ENCODE data around the gene BTBD7.
A peak's percentile ranks its signal among the peaks of the same experiment; 100 is the strongest.
"Not testable (repeated sequence)": the region's sequence is repeated elsewhere in the genome, so short reads cannot be mapped to it uniquely, and the experiment has no call there.

Gene BTBD7, protein sequence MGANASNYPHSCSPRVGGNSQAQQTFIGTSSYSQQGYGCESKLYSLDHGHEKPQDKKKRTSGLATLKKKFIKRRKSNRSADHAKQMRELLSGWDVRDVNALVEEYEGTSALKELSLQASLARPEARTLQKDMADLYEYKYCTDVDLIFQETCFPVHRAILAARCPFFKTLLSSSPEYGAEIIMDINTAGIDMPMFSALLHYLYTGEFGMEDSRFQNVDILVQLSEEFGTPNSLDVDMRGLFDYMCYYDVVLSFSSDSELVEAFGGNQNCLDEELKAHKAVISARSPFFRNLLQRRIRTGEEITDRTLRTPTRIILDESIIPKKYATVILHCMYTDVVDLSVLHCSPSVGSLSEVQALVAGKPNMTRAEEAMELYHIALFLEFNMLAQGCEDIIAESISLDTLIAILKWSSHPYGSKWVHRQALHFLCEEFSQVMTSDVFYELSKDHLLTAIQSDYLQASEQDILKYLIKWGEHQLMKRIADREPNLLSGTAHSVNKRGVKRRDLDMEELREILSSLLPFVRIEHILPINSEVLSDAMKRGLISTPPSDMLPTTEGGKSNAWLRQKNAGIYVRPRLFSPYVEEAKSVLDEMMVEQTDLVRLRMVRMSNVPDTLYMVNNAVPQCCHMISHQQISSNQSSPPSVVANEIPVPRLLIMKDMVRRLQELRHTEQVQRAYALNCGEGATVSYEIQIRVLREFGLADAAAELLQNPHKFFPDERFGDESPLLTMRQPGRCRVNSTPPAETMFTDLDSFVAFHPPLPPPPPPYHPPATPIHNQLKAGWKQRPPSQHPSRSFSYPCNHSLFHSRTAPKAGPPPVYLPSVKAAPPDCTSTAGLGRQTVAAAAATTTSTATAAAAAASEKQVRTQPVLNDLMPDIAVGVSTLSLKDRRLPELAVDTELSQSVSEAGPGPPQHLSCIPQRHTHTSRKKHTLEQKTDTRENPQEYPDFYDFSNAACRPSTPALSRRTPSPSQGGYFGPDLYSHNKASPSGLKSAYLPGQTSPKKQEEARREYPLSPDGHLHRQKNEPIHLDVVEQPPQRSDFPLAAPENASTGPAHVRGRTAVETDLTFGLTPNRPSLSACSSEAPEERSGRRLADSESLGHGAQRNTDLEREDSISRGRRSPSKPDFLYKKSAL

DNA sequence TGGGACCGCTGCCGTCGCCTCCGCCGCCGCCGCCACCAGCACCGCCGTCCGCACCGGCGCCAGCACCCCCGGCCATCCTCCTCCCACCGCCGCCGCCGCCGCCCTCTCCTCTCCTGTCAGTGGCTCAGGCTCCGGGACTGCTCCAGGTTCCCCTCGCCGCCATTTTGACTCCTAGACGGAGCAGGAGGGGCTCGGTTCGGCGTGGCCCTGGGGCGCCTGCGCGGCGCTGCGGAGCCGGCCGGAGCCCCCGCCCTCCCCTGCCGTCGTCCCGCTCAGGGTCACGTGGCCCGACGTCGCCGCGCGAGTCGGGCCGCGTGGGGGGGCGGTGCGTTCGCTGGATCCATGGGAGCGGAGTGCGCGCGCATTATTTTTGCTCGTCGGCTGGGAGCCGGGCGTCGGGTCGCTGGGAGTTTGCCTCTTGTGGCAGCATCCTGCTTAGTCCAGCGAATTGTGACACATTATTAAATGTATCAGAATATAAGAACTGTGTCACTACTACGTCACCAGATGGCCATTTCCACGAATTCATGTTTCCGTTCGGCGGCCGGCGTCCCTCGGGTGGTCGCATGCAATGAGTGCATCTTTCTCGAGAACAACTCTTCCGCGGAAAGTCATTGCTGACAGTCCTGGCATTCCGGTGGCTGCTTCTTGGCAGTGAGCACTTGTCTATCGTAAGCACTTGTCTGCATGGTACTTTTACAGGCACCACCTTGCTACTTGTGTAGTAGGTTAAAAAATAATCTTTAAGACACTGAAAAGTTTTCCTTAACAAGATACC, at the start of gene BTBD7:
BTBD7 (minus strand) TSS at position 184 of the 778 bp plus-strand sequence. CDS start 36,985 bp downstream, outside the sequence.
- peak in 55 of 56 donors; percentile 46 to 96 (median 89) for DNase-seq

DNA sequence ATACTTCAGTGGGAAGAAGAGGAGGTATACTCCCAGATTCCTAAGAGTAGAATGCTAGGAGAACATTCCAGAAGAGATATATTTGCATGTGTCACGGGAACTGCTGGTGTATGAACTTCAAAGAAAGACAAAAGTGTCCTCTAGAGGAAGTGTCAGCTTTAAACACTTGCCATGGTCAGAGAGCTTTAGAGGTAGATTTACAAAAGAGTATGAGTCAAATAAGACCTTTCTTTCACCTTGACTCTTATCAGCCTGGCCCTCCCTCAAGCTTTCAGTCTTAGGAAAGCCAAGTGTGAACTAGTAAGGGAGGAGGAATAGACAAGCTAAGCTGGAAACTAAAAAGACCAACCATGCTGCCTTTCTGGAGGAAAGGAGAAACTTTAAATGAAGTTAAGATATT, 48.8 kb upstream of the BTBD7 start:
- no peak for DNase-seq

DNA sequence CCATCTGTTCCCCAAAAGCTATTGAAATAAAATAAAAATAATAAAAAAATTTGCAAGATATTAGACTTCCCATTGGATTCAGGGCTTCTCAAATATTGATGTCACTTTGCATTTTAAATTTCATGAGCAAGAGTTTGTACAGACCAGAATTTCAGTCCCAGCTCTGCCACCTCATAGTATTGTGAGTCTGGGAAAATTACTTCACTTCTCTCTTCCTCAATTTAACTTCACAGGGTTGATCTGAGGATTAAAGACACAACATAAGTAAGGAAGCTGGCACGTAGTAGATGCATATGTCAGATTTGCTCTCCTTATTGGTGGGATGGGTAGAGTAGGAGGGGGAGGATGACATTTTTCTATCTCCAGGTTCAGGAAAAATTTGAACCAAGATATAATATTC, 47.0 kb upstream of the BTBD7 start:
- DNase-seq = no peak

DNA sequence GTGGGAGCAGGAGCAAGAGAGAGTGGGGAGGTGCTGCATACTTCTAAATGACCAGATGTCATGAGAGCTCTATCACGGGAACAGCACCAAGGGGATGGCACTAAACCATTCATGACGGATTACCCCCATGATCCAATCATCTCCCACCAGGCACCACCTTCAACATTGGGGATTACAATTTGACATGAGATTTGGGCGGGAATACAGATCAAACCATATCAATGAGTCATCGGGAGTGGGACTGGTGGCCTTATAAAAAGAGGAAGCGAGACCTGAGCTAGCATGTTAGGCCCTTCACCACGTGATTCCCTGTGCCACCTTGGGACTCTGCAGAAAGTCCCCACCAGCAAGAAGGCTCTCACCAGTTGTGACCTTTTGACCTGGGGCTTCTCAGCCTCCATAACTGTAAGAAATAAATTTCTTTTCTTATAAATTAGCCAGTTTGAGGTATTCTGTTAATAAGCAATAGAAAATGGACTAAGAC, 42.9 kb upstream of the BTBD7 start:
- DNase-seq = no peak

DNA sequence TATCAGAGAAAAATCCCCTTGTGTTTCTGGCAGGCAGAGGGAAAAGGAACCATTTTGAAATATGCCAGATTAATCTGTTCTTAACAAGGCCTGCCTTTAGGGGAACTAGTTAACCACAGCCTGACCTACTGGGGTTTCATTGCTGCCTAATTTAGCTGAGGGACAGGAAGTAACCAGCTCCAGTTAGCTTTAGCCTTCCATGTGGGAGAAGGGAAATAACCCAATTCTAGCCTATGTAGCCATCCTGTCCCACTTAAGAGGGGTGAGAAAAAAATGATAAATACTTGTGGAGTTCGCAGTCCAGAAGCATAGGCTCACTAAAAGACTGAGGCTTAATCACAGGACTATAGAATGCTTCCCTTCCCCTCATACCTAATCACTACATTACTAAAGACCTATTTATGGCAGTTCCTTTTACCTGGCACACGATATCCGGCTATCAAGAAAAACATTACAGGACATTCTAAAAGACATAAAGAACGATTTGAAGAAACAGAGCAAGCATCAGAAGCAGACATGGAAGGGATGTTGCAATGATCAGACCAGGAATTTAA, 37.0 kb upstream of the BTBD7 start:
- DNase-seq = peak in 1 of 56 donors; percentile 13

DNA sequence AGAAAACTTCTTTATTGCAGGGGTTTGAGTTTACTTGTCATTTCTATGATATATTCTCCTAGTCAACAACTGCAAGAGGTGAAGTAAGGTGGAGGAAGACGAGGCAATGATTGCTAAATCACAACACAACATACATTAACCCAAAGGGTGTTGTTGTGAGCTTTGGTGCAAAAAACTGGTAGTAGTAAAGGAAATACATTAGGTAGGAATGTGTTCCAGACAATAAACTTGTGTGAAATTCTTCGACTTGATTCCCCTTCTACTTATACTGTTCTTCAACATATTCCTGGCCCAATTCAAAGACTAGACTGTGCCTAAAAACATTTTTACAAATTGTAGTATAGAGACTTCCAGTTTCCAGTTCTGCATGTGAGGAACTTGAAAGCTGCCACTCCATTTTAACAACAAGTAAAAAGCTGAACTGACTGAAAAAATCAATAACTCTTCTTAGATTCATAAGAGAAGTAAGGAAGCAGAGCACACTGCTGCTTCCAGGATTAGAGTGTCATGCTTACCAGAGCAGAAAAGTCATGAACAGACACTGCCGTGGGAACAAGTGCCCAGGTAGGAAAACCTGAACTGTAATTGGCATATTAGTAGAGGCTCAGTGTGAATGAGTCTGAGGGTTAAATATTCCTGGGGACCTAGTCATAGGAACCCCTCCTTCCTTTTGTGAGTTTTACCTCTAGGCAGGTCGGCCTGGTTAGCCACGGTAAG, 36.3 kb upstream of the BTBD7 start:
- DNase-seq = no peak

DNA sequence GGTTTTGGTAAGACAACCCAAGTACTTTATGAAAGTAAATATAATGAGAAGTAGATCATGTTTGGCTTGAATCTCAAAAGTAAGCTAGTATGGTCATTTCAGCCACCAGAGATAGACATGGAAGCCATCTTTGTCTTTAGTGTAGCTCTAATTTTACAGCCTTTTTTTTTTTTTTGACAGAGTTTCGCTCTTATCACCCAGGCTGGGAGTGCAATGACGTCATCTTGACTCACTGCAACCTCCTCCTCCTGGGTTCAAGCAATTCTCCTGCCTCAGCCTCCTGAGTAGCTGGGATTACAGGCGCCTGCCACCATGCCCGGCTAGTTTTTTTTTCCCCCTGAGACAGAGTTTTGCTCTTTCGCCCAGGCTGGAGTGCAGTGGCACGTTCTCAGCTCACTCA, 22.0 kb upstream of the BTBD7 start:
- not testable (repeated sequence) for DNase-seq

DNA sequence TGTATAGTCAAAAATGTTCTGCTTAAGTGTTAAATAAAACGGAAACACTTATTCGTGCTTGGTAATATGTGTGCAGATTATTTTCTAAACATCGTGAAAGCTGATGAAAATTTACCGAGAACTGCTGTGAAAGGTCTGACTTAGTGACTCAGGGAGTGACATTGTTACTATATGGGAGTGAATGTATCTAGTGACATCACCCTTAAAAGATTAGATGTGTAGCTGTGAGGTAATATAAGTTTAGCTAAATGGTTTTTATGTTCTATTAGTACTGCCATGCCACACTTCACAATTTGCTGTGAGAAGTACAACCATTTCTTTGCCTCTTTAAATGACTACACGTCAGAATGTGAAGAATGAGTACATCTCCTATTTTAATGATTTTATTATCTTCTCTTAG, 15.5 kb upstream of the BTBD7 start:
- no peak for DNase-seq

DNA sequence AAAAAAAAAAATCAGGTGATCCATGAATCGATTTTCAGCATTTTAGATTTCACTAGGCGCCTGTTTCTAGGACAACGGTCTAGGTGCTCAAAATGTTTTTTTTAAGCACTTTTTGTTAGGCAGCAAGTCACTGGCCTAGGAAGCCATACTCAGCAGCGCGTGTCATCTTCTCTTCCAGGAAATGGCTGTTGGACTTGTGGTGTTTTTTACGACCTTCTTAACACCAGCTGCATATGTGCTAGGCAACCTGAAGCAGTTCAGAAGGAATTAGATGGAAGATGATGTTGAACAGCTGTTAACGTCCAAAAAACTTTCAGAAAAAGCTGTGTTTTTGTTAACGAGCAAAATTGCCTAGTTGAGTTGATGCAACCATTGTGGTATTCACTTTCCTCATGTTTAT, 15.0 kb upstream of the BTBD7 start:
- no peak for DNase-seq

DNA sequence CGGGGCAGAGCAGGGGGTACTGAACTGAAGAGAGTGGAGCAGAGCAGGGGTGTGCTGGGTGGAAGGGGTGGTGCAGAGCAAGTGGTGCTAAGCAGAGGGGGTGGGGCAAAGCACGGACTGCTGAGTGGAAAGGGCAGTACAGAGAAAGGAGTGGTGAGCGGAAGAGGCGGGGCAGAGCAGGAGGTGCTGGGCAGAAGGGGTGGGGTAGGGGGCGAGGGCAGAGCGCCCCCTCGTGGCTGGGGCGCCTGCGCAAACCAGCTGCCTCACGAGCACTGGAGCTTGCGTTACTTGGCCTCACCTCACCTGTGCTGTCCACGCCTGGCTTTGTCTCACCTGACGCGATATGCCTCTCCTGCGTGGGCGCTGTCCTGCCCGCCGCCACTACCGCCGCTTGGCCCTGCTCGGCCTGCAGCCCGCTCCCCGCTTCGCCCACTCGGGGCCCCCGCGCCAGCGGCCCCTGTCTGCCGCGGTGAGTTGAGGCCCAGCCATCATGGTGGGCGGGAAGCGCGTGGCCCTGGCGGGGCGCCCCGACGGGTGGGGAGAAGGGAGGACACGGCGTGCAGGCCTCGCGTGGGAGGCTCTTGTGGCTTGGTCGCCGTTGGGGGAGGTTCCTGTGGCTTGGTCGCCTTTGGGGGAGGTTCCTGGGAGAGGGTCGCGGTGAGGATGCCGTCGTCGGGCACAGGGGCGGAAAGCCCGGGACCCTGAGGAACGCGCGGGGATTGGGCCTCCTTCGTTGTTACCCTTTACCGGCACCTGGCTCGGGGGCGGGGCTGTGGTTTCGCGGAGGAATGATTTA, 14.3 kb upstream of the BTBD7 start, which contains the start of gene COX8C:
COX8C (plus strand) TSS at position 257 of the 796 bp plus-strand sequence; CDS start at position 344, 87 bp downstream.
- DNase-seq = no peak

DNA sequence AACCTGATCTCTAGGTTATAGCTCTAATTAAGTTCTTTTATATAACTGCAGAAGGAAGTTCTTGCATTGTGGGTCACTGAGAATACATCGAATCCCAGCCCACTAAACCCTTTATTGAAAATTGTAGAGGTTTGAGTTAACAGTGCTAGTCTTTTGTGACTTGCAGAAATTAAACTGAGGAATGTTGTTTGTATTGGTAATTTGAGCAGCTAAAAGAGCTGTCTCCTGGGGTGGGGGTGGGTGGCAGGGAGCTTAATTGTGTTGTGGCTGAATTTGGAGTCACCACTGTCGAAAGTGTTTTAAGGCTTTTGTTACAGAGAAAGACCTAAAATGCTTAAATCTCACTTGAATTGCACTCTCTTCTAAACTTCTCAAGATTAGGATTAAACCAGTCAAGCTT, 11.0 kb upstream of the BTBD7 start:
- DNase-seq = no peak

DNA sequence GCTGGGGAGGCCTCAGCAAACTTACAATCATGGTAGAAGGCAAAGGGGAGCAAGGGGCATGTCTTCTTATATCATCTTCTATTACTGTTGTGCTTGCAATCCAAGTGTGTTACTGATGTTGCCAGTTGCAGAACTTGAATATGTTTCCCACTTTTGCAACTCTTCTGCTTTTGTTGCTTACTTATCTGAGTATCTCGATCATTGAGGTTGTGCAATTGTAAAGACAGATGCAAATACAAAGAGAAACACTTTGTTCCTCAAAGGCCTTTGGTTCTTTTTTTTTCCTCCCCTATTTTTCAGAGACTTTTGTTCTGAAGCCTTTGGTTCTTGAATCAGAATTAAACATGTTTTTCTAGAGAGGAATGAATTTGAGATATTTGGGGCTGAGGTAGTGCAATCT, 10.4 kb upstream of the BTBD7 start:
- no peak for DNase-seq

DNA sequence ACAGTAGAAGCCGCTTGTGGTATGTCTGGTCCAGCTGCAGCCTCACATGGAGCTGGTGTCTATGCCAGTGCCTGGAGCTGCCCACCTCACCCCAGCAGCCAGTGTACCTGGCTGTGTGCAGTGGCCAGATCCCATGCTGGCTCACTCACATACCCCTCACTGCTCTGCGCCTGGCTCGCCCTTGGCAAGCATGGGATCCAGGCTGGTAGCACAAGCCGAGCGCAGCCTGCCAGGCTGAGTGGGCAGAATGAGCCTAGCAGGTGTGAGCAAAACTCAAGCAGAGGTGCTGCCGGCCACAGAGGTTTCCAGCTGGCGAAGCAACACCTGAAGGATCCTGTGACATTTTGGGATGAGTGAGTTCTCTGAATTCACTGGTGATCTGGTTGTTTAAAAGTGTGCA, 5.0 kb upstream of the BTBD7 start:
- no peak for DNase-seq

DNA sequence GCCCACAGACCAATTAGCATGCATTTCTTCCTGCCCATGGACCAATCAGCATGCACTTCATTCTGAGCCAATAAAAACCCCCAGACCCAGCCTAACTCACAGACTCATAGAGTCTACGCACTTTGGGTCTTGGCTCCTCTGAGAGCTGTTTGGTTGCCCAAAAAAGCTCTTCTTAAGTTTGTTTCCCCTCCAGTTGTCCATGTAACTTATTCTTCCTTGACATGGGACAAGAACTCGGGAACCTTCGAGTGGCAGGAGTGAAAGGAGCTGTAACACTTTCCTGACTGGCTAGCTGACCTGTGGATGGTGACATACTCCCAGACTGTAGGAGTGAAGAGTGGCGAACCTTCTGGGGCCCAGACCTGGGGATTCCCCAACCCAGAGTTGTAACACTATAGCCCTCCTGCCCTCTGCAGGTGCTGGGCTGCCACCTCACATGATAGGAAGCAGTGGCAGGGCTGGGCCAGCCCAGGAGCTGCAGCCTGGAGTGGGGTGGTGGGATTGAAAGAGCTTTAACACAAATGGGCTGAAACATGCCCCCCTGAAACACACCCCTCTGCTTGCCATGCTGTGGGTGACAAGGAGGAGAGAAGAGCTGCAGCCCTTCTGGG, 4.4 kb upstream of the BTBD7 start:
- no peak for DNase-seq

DNA sequence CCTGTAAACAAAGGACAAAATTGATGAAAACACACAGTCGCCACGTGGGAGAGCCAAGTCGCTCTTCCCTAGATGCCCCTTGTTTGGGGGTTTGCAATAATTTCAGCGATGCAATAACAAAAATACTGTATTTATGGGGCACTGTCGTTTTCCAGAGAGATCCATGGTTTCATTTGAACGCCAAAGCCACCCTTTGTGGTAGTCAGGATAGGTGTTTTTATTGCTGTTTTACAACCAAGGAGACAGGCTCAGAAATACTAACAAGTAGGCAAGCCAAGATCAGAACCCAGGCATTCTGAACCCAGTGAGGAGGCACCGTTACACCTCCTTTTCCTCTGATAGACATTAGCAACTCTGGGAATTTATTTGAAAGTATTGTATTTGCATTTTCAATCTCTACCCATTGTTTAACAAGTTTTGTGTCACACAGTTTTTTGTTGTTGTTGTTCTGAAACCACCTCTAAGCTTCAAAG, 831 bp upstream of the BTBD7 start:
- peak in 1 of 56 donors; percentile 26 for DNase-seq

DNA sequence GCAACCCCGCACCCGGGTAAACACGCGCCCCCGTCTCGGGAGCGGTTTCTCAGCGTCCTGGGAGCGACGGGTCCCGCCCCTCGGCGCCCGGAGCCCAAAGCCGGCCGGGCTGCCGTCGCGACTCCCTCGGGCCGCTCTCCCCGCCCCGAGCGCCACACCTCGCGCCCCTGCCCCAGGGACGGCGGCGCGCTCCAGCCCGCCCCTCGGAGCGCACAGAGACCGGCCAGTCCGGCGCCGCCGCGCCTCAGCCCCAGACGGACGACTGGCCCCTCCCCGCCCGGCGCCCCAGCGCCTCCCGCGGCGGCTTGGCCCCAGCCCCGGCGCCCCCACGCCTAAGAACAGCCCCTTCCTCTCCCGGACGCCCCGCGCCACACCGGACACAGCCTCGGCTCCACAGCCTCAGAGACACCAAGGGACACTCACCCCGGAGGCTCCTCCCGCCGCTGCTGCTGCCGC, 411 bp downstream of the BTBD7 start:
- peak in 31 of 56 donors; percentile 24 to 76 (median 57) for DNase-seq

DNA sequence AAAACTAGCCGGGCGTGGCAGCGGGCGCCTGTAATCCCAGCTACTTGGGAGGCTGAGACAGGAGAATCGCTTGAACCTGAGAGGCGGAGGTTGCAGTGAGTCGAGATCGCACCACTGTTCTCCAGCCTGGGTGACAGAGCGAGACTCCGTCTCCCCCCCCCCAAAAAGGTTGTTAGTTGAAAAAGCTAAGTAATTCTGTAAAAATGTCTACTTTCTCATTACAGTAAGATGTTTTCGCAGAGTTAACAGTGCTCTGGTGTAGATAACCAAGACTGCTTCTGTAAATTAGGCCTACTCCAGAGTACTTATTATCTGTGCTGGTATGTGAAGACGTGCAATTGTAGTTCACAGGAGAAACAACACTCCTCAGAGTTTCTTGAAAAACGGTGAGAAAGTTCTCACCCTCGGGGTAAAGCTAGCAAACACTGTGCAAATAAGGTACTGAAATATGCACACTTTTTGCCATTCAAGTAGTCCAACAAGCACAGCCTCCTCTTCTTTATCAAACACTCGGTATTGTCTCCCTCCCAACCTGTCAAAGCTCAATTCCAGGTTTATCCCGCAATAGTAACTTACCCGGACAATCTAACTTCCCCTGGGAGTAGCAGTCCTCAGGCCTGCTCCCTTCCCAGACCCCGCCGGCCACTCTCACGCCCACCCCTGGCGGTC, 974 bp downstream of the BTBD7 start:
- peak in 5 of 56 donors; percentile 28 to 37 (median 33) for DNase-seq

Measured in nucleus accumbens (tissue), 56 donors.